ENCODE results near the gene ASTN1.

DNA sequence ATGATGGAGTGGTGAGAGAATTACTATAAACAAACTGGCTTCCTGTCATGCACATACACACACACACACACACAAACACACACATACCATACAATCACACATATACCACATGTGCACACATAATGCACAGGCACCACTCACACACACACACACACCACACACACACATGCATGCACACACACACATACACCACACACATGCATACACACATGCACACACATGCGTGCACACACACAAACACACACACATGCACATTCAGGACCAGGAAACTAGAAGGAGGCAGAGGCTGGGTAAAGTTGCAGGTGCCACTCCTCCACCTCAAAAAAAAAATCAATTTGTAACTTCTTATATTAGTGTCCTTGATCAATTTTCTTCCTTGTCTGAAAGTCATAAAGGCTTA lies 153.0 kb downstream of the ASTN1 start:
- TF ChIP-seq, protein P1, sequence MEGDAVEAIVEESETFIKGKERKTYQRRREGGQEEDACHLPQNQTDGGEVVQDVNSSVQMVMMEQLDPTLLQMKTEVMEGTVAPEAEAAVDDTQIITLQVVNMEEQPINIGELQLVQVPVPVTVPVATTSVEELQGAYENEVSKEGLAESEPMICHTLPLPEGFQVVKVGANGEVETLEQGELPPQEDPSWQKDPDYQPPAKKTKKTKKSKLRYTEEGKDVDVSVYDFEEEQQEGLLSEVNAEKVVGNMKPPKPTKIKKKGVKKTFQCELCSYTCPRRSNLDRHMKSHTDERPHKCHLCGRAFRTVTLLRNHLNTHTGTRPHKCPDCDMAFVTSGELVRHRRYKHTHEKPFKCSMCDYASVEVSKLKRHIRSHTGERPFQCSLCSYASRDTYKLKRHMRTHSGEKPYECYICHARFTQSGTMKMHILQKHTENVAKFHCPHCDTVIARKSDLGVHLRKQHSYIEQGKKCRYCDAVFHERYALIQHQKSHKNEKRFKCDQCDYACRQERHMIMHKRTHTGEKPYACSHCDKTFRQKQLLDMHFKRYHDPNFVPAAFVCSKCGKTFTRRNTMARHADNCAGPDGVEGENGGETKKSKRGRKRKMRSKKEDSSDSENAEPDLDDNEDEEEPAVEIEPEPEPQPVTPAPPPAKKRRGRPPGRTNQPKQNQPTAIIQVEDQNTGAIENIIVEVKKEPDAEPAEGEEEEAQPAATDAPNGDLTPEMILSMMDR (IDR thresholded peaks at IDR 0.05; ENCODE audit: poor library complexity), result no peak
- no peak for TF ChIP-seq EZH2 (IDR thresholded peaks at IDR 0.05; ENCODE audit: borderline replicate concordance)
